PFSK-1 (cell line): ENCODE data around the gene ACAA2.

Experiments
- FOXP2 ChIP-seq: optimal IDR thresholded peaks from 2 replicates; pipeline ENCODE3; 2011; ENCODE audit warnings: borderline replicate concordance, control low read depth, inconsistent platforms; ENCODE audit not compliant: insufficient read depth; ENCODE audit errors: extremely low read length, extremely low read depth
- POLR2AphosphoS5 ChIP-seq: IDR thresholded peaks from 2 replicates; pipeline ENCODE4 v1.6.1; 2012; ENCODE audit warnings: low read depth, mild to moderate bottlenecking, control low read depth, low read length, moderate library complexity
- REST ChIP-seq, 2 experiments: IDR thresholded peaks; 2 replicates each; pipeline versions ENCODE4 v1.6.1 to v1.8.0; 2011 to 2012; ENCODE audit warnings: low read depth in 2 of 2, low read length in 2 of 2, control low read depth in 1 of 2, inconsistent platforms in 1 of 2, mild to moderate bottlenecking in 1 of 2, moderate library complexity in 1 of 2; ENCODE audit not compliant: insufficient read depth in 1 of 2
- SIN3A ChIP-seq: IDR thresholded peaks from 2 replicates; pipeline ENCODE4 v1.6.1; 2012; ENCODE audit warnings: mild to moderate bottlenecking, low read length, moderate library complexity, borderline replicate concordance; ENCODE audit not compliant: insufficient read depth
- TAF1 ChIP-seq: IDR thresholded peaks from 2 replicates; pipeline ENCODE4 v1.6.1; 2012; ENCODE audit warnings: low read length, control low read depth, borderline replicate concordance; ENCODE audit not compliant: insufficient read depth

ACAA2 gene

GRCh38 chr18:49814147-49814499 lies 790 bp upstream of the ACAA2 start:
- TF ChIP-seq POLR2AphosphoS5 (no peak), REST (IDR thresholded peaks at IDR 0.05; ENCODE audit: insufficient read depth in 1 of 2, low read depth in 2 of 2, low read length in 2 of 2) (no peak), TAF1 (no peak), FOXP2 (no peak), SIN3A (no peak)

GRCh38 chr18:49813069-49813318 lies 339 bp downstream of the ACAA2 start:
- 0 out of 2 replicates have a peak, but pooled peaks have one; percentile 29 for TF ChIP-seq TAF1
- TF ChIP-seq POLR2AphosphoS5, result no peak

- TF ChIP-seq TAF1 (no peak), POLR2AphosphoS5 (no peak), SIN3A (no peak), FOXP2 (no peak), REST (IDR thresholded peaks at IDR 0.05; ENCODE audit: insufficient read depth in 1 of 2, low read depth in 2 of 2, low read length in 2 of 2) (no peak)
Observed at GRCh38 chr18:49812286-49813068, 856 bp downstream of the ACAA2 start.

- no peak for TF ChIP-seq TAF1
- TF ChIP-seq FOXP2, result no peak
- no peak for TF ChIP-seq POLR2AphosphoS5
- TF ChIP-seq REST (IDR thresholded peaks at IDR 0.05; ENCODE audit: insufficient read depth in 1 of 2, low read depth in 2 of 2, low read length in 2 of 2), result no peak
- TF ChIP-seq SIN3A, result no peak
Observed at GRCh38 chr18:49811151-49811938, 2.0 kb downstream of the ACAA2 start.

GRCh38 chr18:49804096-49804495 lies 9.2 kb downstream of the ACAA2 start:
- TF ChIP-seq POLR2AphosphoS5, result no peak
- no peak for TF ChIP-seq SIN3A
- TF ChIP-seq FOXP2, result no peak

GRCh38 chr18:49802623-49803022 lies 10.7 kb downstream of the ACAA2 start:
- TF ChIP-seq SIN3A (no peak), TAF1 (no peak), REST (IDR thresholded peaks at IDR 0.05; ENCODE audit: insufficient read depth in 1 of 2, low read depth in 2 of 2, low read length in 2 of 2) (no peak), FOXP2 (no peak), POLR2AphosphoS5 (no peak)
